MM.1S (cell line): Measurements from ENCODE around the gene FIGN.

Experiments used
- DNase-seq: peaks from one replicate; pipeline ENCODE4 v3.0.0-alpha.2; 2015
- H2AFZ ChIP-seq: fragments of 300-600 bp; sonication (generic); 2 replicates; pipeline ENCODE4 v1.6.0; 2016; ENCODE audit warnings: antibody characterized with exemption, low read length
- H3F3A ChIP-seq: fragments of 300-600 bp; sonication (generic); 2 replicates; pipeline ENCODE4 v1.6.1; 2016; ENCODE audit warnings: mild to moderate bottlenecking, antibody characterized with exemption, low read length, moderate library complexity, mixed read lengths; ENCODE audit not compliant: insufficient read depth
- H3K27ac ChIP-seq: fragments of 300-600 bp; sonication (generic); 2 replicates; pipeline ENCODE4 v1.5.1; 2016; ENCODE audit warnings: mild to moderate bottlenecking, low read length
- H3K27me3 ChIP-seq: fragments of 300-600 bp; sonication (generic); replicated peaks from 2 replicates; pipeline ENCODE4 v1.6.0; 2016; ENCODE audit warnings: low read length; ENCODE audit not compliant: insufficient read depth
- H3K36me3 ChIP-seq: fragments of 300-600 bp; sonication (generic); replicated peaks from 2 replicates; pipeline ENCODE4 v1.6.1; 2016; ENCODE audit warnings: mild to moderate bottlenecking, low read length, mixed read lengths; ENCODE audit not compliant: insufficient read depth
- H3K4me1 ChIP-seq: fragments of 300-600 bp; sonication (generic); 2 replicates; pipeline ENCODE4 v1.6.1; 2016; ENCODE audit warnings: low read length, mixed read lengths
- H3K4me2 ChIP-seq: fragments of 300-600 bp; sonication (generic); 2 replicates; pipeline ENCODE4 v1.6.0; 2016; ENCODE audit warnings: low read depth, low read length
- H3K4me3 ChIP-seq: fragments of 300-600 bp; sonication (generic); 2 replicates; pipeline ENCODE4 v1.5.1; 2016; ENCODE audit warnings: low read length, mixed read lengths
- H3K79me2 ChIP-seq: fragments of 300-600 bp; sonication (generic); 2 replicates; pipeline ENCODE4 v1.6.1; 2016; ENCODE audit warnings: mixed run types, low read length, mixed read lengths
- H3K9ac ChIP-seq: fragments of 300-600 bp; sonication (generic); 2 replicates; pipeline ENCODE4 v1.6.1; 2016; ENCODE audit warnings: low read length, mixed read lengths
- H3K9me2 ChIP-seq: fragments of 300-600 bp; sonication (generic); replicated peaks from 2 replicates; pipeline ENCODE4 v1.6.1; 2016; ENCODE audit warnings: mild to moderate bottlenecking, low read length, mixed read lengths; ENCODE audit not compliant: insufficient read depth
- H3K9me3 ChIP-seq: fragments of 300-600 bp; sonication (generic); replicated peaks from 2 replicates; pipeline ENCODE4 v1.6.1; 2016; ENCODE audit warnings: mild to moderate bottlenecking, low read length, mixed read lengths; ENCODE audit not compliant: insufficient read depth
- H4K20me1 ChIP-seq: fragments of 300-600 bp; sonication (generic); 2 replicates; pipeline ENCODE4 v1.6.1; 2016; ENCODE audit warnings: mild to moderate bottlenecking, low read length, moderate library complexity, mixed read lengths; ENCODE audit not compliant: insufficient read depth
- CTCF ChIP-seq: fragments of 300-600 bp; sonication (generic); IDR thresholded peaks from 2 replicates; pipeline ENCODE4 v1.5.1; 2016; ENCODE audit warnings: antibody characterized with exemption, low read length, mixed read lengths
- EZH2 ChIP-seq: fragments of 300-600 bp; sonication (generic); optimal IDR thresholded peaks from 2 replicates; pipeline ENCODE3; 2017; ENCODE audit warnings: low read depth, mild to moderate bottlenecking, antibody characterized with exemption, low read length, mixed read lengths
- EZH2phosphoT487 ChIP-seq: fragments of 300-600 bp; sonication (generic); IDR thresholded peaks from 2 replicates; pipeline ENCODE4 v1.6.1; 2018; ENCODE audit warnings: antibody characterized with exemption, low read length

FIGN gene

GRCh38 chr2:163570391-163570790, 165.4 kb downstream of the FIGN start:
- no peak overlapping the region for H3K4me3 ChIP-seq
- no peak for DNase-seq
- no peaks in the 10 kb centered on the region for H3K4me1 ChIP-seq
- no peak overlapping the region for H3K9ac ChIP-seq
- H4K20me1 ChIP-seq, result no peaks in the 10 kb centered on the region
- H2AFZ ChIP-seq, result no peak overlapping the region
- no peaks in the 10 kb centered on the region for H3K9me2 ChIP-seq
- H3K79me2 ChIP-seq, result no peaks in the 10 kb centered on the region
- H3K4me2 ChIP-seq, result no peak overlapping the region
- no peak overlapping the region for H3K27ac ChIP-seq
- H3K36me3 ChIP-seq, result no peaks in the 10 kb centered on the region
- no peak for TF ChIP-seq CTCF
- no peak for TF ChIP-seq EZH2
- TF ChIP-seq EZH2phosphoT487, result no peak
- H3K9me3 ChIP-seq, result no peaks in the 10 kb centered on the region
- no peaks in the 10 kb centered on the region for H3K27me3 ChIP-seq
- H3F3A ChIP-seq, result no peaks in the 10 kb centered on the region

- TF ChIP-seq EZH2phosphoT487 (no peak), CTCF (no peak), EZH2 (no peak)
- Histone ChIP-seq H4K20me1 (no peaks in the 10 kb centered on the region), H3K9me3 (no peaks in the 10 kb centered on the region), H3K9me2 (no peaks in the 10 kb centered on the region), H3K9ac (no peak overlapping the region), H3F3A (no peaks in the 10 kb centered on the region), H3K4me3 (no peak overlapping the region), H3K4me1 (no peaks in the 10 kb centered on the region), H3K4me2 (no peak overlapping the region), H3K79me2 (no peaks in the 10 kb centered on the region), H3K36me3 (no peaks in the 10 kb centered on the region), H2AFZ (no peak overlapping the region), H3K27me3 (no peaks in the 10 kb centered on the region), H3K27ac (no peak overlapping the region)
- DNase-seq, result no peak
Measured at GRCh38 chr2:163565192-163565591, 170.6 kb downstream of the FIGN start.

GRCh38 chr2:163564236-163564635, 171.6 kb downstream of the FIGN start:
- Histone ChIP-seq H3K4me3 (no peak overlapping the region), H3K27ac (no peak overlapping the region), H3K79me2 (no peaks in the 10 kb centered on the region), H4K20me1 (no peaks in the 10 kb centered on the region), H3K4me1 (no peaks in the 10 kb centered on the region), H3K9me2 (no peaks in the 10 kb centered on the region), H3K4me2 (no peak overlapping the region), H3F3A (no peaks in the 10 kb centered on the region), H3K9ac (no peak overlapping the region), H3K36me3 (no peaks in the 10 kb centered on the region), H3K9me3 (no peaks in the 10 kb centered on the region), H3K27me3 (no peaks in the 10 kb centered on the region), H2AFZ (no peak overlapping the region)
- TF ChIP-seq EZH2phosphoT487, result no peak
- no peak for TF ChIP-seq CTCF
- no peak for TF ChIP-seq EZH2
- DNase-seq, result no peak
